K562 (cell line): ENCODE results near the gene BRPF1. TPM values are rescaled to one million over a fixed set of nuclear protein-coding genes. Genes with fewer than 3 reads are reported as not detected.

Experiments used
- ATF3 ChIP-seq, 2 experiments: fragments of 450-650 bp in 1 of 2; sonication (generic) in 1 of 2; formaldehyde crosslinking in 1 of 2; IDR thresholded peaks in 1 of 2; conservative IDR thresholded peaks in 1 of 2; 2 replicates each; pipeline versions ENCODE4 v1.6.1 to v1.8.1; 2016 to 2023; ENCODE audit warnings: mild to moderate bottlenecking in 2 of 2, moderate library complexity in 2 of 2, inconsistent platforms in 1 of 2, missing genetic modification reagents in 1 of 2
- CHD4 ChIP-seq: fragments of 200-600 bp; sonication (generic); IDR thresholded peaks from 3 replicates; pipeline ENCODE4 v1.6.1; 2012; ENCODE audit warnings: low read depth, mild to moderate bottlenecking, mixed read lengths, low read length, inconsistent platforms; ENCODE audit not compliant: insufficient read depth, insufficient replicate concordance, poor library complexity, severe bottlenecking
- ZBTB7A ChIP-seq: IDR thresholded peaks from 2 replicates; pipeline ENCODE4 v1.6.1; 2011; ENCODE audit warnings: low read depth, mild to moderate bottlenecking, low read length, moderate library complexity, borderline replicate concordance; ENCODE audit not compliant: control insufficient read depth
- ZFP91 ChIP-seq: sonication (generic); formaldehyde crosslinking; IDR thresholded peaks from 2 replicates; pipeline ENCODE4 v1.8.0; 2022; ENCODE audit warnings: mild to moderate bottlenecking, missing genetic modification reagents
- ZNF609 ChIP-seq: sonication (generic); formaldehyde crosslinking; IDR thresholded peaks from 2 replicates; pipeline ENCODE4 v1.8.1; 2023; ENCODE audit warnings: missing genetic modification reagents, mild to moderate bottlenecking, borderline replicate concordance
- ZNF764 ChIP-seq: fragments of 250-450 bp; sonication (Bioruptor Pico); IDR thresholded peaks from 2 replicates; pipeline ENCODE4 v1.4.0; 2020; ENCODE audit warnings: low read depth, mild to moderate bottlenecking, moderate library complexity
- polyA plus RNA-seq, 8 experiments: library from polyadenylated mRNA; depleted of rRNA in 4 of 8; stranded (reverse) in 5 of 8; unstranded in 3 of 8; fragments of >200 nt; fragmentation: Nextera tagmentation in 2 of 8; fragmentation: Illumina TruSeq in 1 of 8; extraction: Ambion mirVana in 2 of 8; extraction: Trizol in 1 of 8; gene quantifications; 2 replicates each; pipeline versions ENCODE4 v1.2.1 to v1.2.3, GENCODE V29; 2011 to 2014; ENCODE audit warnings: inconsistent platforms in 1 of 8, missing spikeins in 1 of 8
- total RNA-seq, 7 experiments: library from RNA; depleted of rRNA in 6 of 7; stranded (reverse); fragments of >200 nt in 6 of 7; fragmentation: Illumina TruSeq in 2 of 7; extraction: Trizol in 2 of 7; gene quantifications; 2 replicates each; pipeline versions ENCODE4 v1.2.1 to v1.2.3, GENCODE V29; 2011 to 2021; ENCODE audit warnings: low replicate concordance in 1 of 7

Gene BRPF1
- total and polyA plus RNA-seq, 9 of the 15 experiments (the other 6 are each of a cell fraction or from before 2014, with no cell fraction given) = 1.1 to 40.2 (median 23.5) TPM

- TF ChIP-seq ATF3 (IDR thresholded peaks at IDR 0.05) = no peak
- no peak for TF ChIP-seq ATF3 (CRISPR knock-in tag; conservative IDR thresholded peaks at IDR 0.05)
- no peak for TF ChIP-seq ZNF609 (CRISPR knock-in tag)
- TF ChIP-seq CHD4 = no peak
- no peak for TF ChIP-seq ZBTB7A
- no peak for TF ChIP-seq ZNF764 (CRISPR knock-in tag)
- TF ChIP-seq ZFP91 (CRISPR knock-in tag) = no peak
Observed at GRCh38 chr3:9685216-9686049, 46.1 kb upstream of the BRPF1 start (continued).
